Measurements from ENCODE around the gene CD99L2.

CD99L2 gene

GRCh38 chrX:150856785-150857184 lies 41.7 kb downstream of the CD99L2 start:
- Histone ChIP-seq H3K14ac (ENCODE audit: low read length) (no peak overlapping the region), H3K4ac (ENCODE audit: low read depth, low read length) (no peak overlapping the region), H3K23ac (ENCODE audit: low read length) (no peak overlapping the region), H3K79me1 (ENCODE audit: low read length) (no peaks in the 10 kb centered on the region), H2BK120ac (ENCODE audit: insufficient read depth, low read length, poor library complexity) (no peak overlapping the region), H4K91ac (ENCODE audit: low read depth, low read length) (no peak overlapping the region), H3K4me3 (ENCODE audit: low read depth, low read length) (no peak overlapping the region), H3K18ac (ENCODE audit: low read length) (no peak overlapping the region), H3K36me3 (ENCODE audit: control insufficient read depth in 1 of 2, insufficient read depth in 2 of 2, low read length in 2 of 2) (no peaks in the 10 kb centered on the region), H4K8ac (ENCODE audit: low read depth, low read length) (no peak overlapping the region), H2BK5ac (ENCODE audit: low read depth, low read length, poor library complexity) (no peak overlapping the region), H2AFZ (ENCODE audit: insufficient read depth, low read length, poor library complexity) (no peak overlapping the region), H3K9me3 (ENCODE audit: insufficient read depth, low read depth, low read length) (no peaks in the 10 kb centered on the region), H3K27me3 (ENCODE audit: insufficient read depth, low read length) (no peaks in the 10 kb centered on the region), H2AK5ac (ENCODE audit: low read length) (no peak overlapping the region), H2BK12ac (ENCODE audit: low read length) (no peak overlapping the region), H3K4me1 (ENCODE audit: control insufficient read depth in 1 of 2, insufficient read depth in 2 of 2, low read length in 2 of 2) (no peaks in the 10 kb centered on the region), H3K27ac (ENCODE audit: low read depth, low read length) (no peak overlapping the region), H3K4me2 (ENCODE audit: low read length) (no peak overlapping the region), H4K12ac (ENCODE audit: low read depth, low read length) (no peak overlapping the region), H3K79me2 (ENCODE audit: control insufficient read depth, insufficient read depth, low read length, poor library complexity) (no peaks in the 10 kb centered on the region), H3K9ac (ENCODE audit: low read length) (no peak overlapping the region)
- no CpG with 5 or more reads among the region's 1 CpG for WGBS (ENCODE audit: extremely low coverage, insufficient coverage, insufficient read length)
- no peak for DNase-seq

- Histone ChIP-seq H3K4ac (ENCODE audit: low read depth, low read length) (no peak overlapping the region), H3K14ac (ENCODE audit: low read length) (no peak overlapping the region), H2BK5ac (ENCODE audit: low read depth, low read length, poor library complexity) (no peak overlapping the region), H4K12ac (ENCODE audit: low read depth, low read length) (no peak overlapping the region), H2AK5ac (ENCODE audit: low read length) (no peak overlapping the region), H3K9me3 (ENCODE audit: insufficient read depth, low read depth, low read length) (no peaks in the 10 kb centered on the region), H2BK120ac (ENCODE audit: insufficient read depth, low read length, poor library complexity) (no peak overlapping the region), H3K36me3 (ENCODE audit: control insufficient read depth in 1 of 2, insufficient read depth in 2 of 2, low read length in 2 of 2) (no peaks in the 10 kb centered on the region), H3K79me1 (ENCODE audit: low read length) (no peaks in the 10 kb centered on the region), H3K23ac (ENCODE audit: low read length) (no peak overlapping the region), H3K4me1 (ENCODE audit: control insufficient read depth in 1 of 2, insufficient read depth in 2 of 2, low read length in 2 of 2) (no peaks in the 10 kb centered on the region), H3K27ac (ENCODE audit: low read depth, low read length) (no peak overlapping the region), H3K27me3 (ENCODE audit: insufficient read depth, low read length) (no peaks in the 10 kb centered on the region), H3K79me2 (ENCODE audit: control insufficient read depth, insufficient read depth, low read length, poor library complexity) (no peaks in the 10 kb centered on the region), H3K4me3 (ENCODE audit: low read depth, low read length) (no peak overlapping the region), H3K4me2 (ENCODE audit: low read length) (no peak overlapping the region), H2AFZ (ENCODE audit: insufficient read depth, low read length, poor library complexity) (no peak overlapping the region), H3K9ac (ENCODE audit: low read length) (no peak overlapping the region), H3K18ac (ENCODE audit: low read length) (no peak overlapping the region), H4K8ac (ENCODE audit: low read depth, low read length) (no peak overlapping the region), H2BK12ac (ENCODE audit: low read length) (no peak overlapping the region), H4K91ac (ENCODE audit: low read depth, low read length) (no peak overlapping the region)
- peak; percentile 80 to 84 for DNase-seq
- no CpG with 5 or more reads among the region's 3 CpGs for WGBS (ENCODE audit: extremely low coverage, insufficient coverage, insufficient read length)
Observed at GRCh38 chrX:150856101-150856500, 42.4 kb downstream of the CD99L2 start.

GRCh38 chrX:150854856-150855255 lies 43.6 kb downstream of the CD99L2 start:
- Histone ChIP-seq H3K9ac (ENCODE audit: low read length) (no peak overlapping the region), H3K4me3 (ENCODE audit: low read depth, low read length) (no peak overlapping the region), H3K23ac (ENCODE audit: low read length) (no peak overlapping the region), H2BK5ac (ENCODE audit: low read depth, low read length, poor library complexity) (no peak overlapping the region), H3K18ac (ENCODE audit: low read length) (no peak overlapping the region), H3K4me2 (ENCODE audit: low read length) (no peak overlapping the region), H3K27me3 (ENCODE audit: insufficient read depth, low read length) (no peaks in the 10 kb centered on the region), H4K12ac (ENCODE audit: low read depth, low read length) (no peak overlapping the region), H3K4me1 (ENCODE audit: control insufficient read depth in 1 of 2, insufficient read depth in 2 of 2, low read length in 2 of 2) (peaks cover 0 to 2% of the 10 kb centered on the region in 2 experiments), H2AK5ac (ENCODE audit: low read length) (no peak overlapping the region), H3K79me2 (ENCODE audit: control insufficient read depth, insufficient read depth, low read length, poor library complexity) (peaks cover 2% of the 10 kb centered on the region), H4K91ac (ENCODE audit: low read depth, low read length) (no peak overlapping the region), H3K36me3 (ENCODE audit: control insufficient read depth in 1 of 2, insufficient read depth in 2 of 2, low read length in 2 of 2) (no peaks in the 10 kb centered on the region), H4K8ac (ENCODE audit: low read depth, low read length) (no peak overlapping the region), H2BK120ac (ENCODE audit: insufficient read depth, low read length, poor library complexity) (no peak overlapping the region), H2BK12ac (ENCODE audit: low read length) (no peak overlapping the region), H3K4ac (ENCODE audit: low read depth, low read length) (no peak overlapping the region), H3K9me3 (ENCODE audit: insufficient read depth, low read depth, low read length) (no peaks in the 10 kb centered on the region), H3K14ac (ENCODE audit: low read length) (no peak overlapping the region), H3K79me1 (ENCODE audit: low read length) (no peaks in the 10 kb centered on the region), H3K27ac (ENCODE audit: low read depth, low read length) (no peak overlapping the region), H2AFZ (ENCODE audit: insufficient read depth, low read length, poor library complexity) (no peak overlapping the region)
- WGBS (ENCODE audit: extremely low coverage, insufficient coverage, insufficient read length): no CpG with 5 or more reads among the region's 2 CpGs
- DNase-seq: no peak

- no peak overlapping the region for H2BK12ac ChIP-seq (ENCODE audit: low read length)
- H3K79me2 ChIP-seq (ENCODE audit: control insufficient read depth, insufficient read depth, low read length, poor library complexity): peaks cover 2% of the 10 kb centered on the region
- no peak overlapping the region for H2AK5ac ChIP-seq (ENCODE audit: low read length)
- DNase-seq: peak; percentile 75 to 87
- H3K27me3 ChIP-seq (ENCODE audit: insufficient read depth, low read length): no peaks in the 10 kb centered on the region
- no peak overlapping the region for H4K8ac ChIP-seq (ENCODE audit: low read depth, low read length)
- H3K9ac ChIP-seq (ENCODE audit: low read length): no peak overlapping the region
- H3K27ac ChIP-seq (ENCODE audit: low read depth, low read length): peak overlapping the region; percentile 56
- H3K4me3 ChIP-seq (ENCODE audit: low read depth, low read length): no peak overlapping the region
- no peaks in the 10 kb centered on the region for H3K79me1 ChIP-seq (ENCODE audit: low read length)
- no peak overlapping the region for H3K23ac ChIP-seq (ENCODE audit: low read length)
- no peak overlapping the region for H2BK120ac ChIP-seq (ENCODE audit: insufficient read depth, low read length, poor library complexity)
- H3K4me1 ChIP-seq (ENCODE audit: control insufficient read depth in 1 of 2, insufficient read depth in 2 of 2, low read length in 2 of 2): peaks cover 3 to 5% of the 10 kb centered on the region in 2 experiments
- no peak overlapping the region for H3K18ac ChIP-seq (ENCODE audit: low read length)
- H2AFZ ChIP-seq (ENCODE audit: insufficient read depth, low read length, poor library complexity): no peak overlapping the region
- no peak overlapping the region for H2BK5ac ChIP-seq (ENCODE audit: low read depth, low read length, poor library complexity)
- H3K14ac ChIP-seq (ENCODE audit: low read length): no peak overlapping the region
- no peak overlapping the region for H3K4ac ChIP-seq (ENCODE audit: low read depth, low read length)
- no peaks in the 10 kb centered on the region for H3K9me3 ChIP-seq (ENCODE audit: insufficient read depth, low read depth, low read length)
- H4K12ac ChIP-seq (ENCODE audit: low read depth, low read length): no peak overlapping the region
- H3K36me3 ChIP-seq (ENCODE audit: control insufficient read depth in 1 of 2, insufficient read depth in 2 of 2, low read length in 2 of 2): peaks cover 0 to 1% of the 10 kb centered on the region in 2 experiments
- H3K4me2 ChIP-seq (ENCODE audit: low read length): no peak overlapping the region
- WGBS (ENCODE audit: extremely low coverage, insufficient coverage, insufficient read length): no CpG with 5 or more reads among the region's 3 CpGs
- no peak overlapping the region for H4K91ac ChIP-seq (ENCODE audit: low read depth, low read length)
Observed at GRCh38 chrX:150849996-150850720, 48.3 kb downstream of the CD99L2 start.
